SK-N-SH (cell line): ENCODE results near the gene VAPB. TPM values are rescaled to one million over a fixed set of nuclear protein-coding genes. Genes with fewer than 3 reads are reported as not detected.

ENCODE experiments used
- CTCF ChIA-PET: fragments of 300-600, 350-600 bp; formaldehyde crosslinking; extraction: SDS; loops from one replicate; lab custom pipeline; 2021; lab: Yijun Ruan, JAX
- POLR2A ChIA-PET: fragments of 350-600 bp; sonication (Branson Sonifier 250); formaldehyde crosslinking; extraction: SDS; loops from one replicate; lab custom pipeline; 2020; ENCODE audit warnings: antibody characterized with exemption, inconsistent platforms; lab: Yijun Ruan, JAX
- DNase-seq: peaks from one replicate; pipeline ENCODE4 v3.0.0; 2012
- H2AFZ ChIP-seq: fragments of 200-600 bp; sonication (generic); 2 replicates; pipeline ENCODE4 v1.8.1; 2016; ENCODE audit warnings: antibody characterized with exemption, mild to moderate bottlenecking, low read depth
- H3F3A ChIP-seq: fragments of 200-600 bp; sonication (generic); replicated peaks from 2 replicates; pipeline ENCODE3; 2016; ENCODE audit warnings: antibody characterized with exemption, mild to moderate bottlenecking; ENCODE audit not compliant: insufficient read depth
- H3K27ac ChIP-seq, 2 experiments: fragments of 200-500 bp in 1 of 2; fragments of 200-600 bp in 1 of 2; sonication (Bioruptor generic) in 1 of 2; sonication (generic), shearing (Covaris generic) in 1 of 2; 2 replicates each; pipeline versions ENCODE4 v1.5.1 to v1.6.1; 2014 to 2016; ENCODE audit warnings: low read depth in 2 of 2, inconsistent platforms in 1 of 2, low read length in 1 of 2, mild to moderate bottlenecking in 1 of 2, mixed read lengths in 1 of 2
- H3K27me3 ChIP-seq: fragments of 200-600 bp; sonication (generic), shearing (Covaris generic); 2 replicates; pipeline ENCODE4 v1.6.1; 2016; ENCODE audit warnings: mixed run types; ENCODE audit not compliant: insufficient read depth
- H3K36me3 ChIP-seq, 2 experiments: fragments of 200-500 bp in 1 of 2; fragments of 200-600 bp in 1 of 2; sonication (Bioruptor generic) in 1 of 2; sonication (generic) in 1 of 2; replicated peaks in 1 of 2; 2 replicates each; pipeline versions ENCODE3 to v1.5.1; 2014 to 2016; ENCODE audit warnings: low read length in 1 of 2, mild to moderate bottlenecking in 1 of 2; ENCODE audit not compliant: insufficient read depth in 2 of 2, control insufficient read depth in 1 of 2
- H3K4me1 ChIP-seq, 2 experiments: fragments of 200-500 bp in 1 of 2; fragments of 200-600 bp in 1 of 2; sonication (Bioruptor generic) in 1 of 2; sonication (generic), shearing (Covaris generic) in 1 of 2; 2 replicates each; pipeline versions ENCODE4 v1.5.1 to v1.6.1; 2014 to 2016; ENCODE audit warnings: low read depth in 1 of 2, low read length in 1 of 2, mixed run types in 1 of 2; ENCODE audit not compliant: insufficient read depth in 2 of 2, control insufficient read depth in 1 of 2
- H3K4me2 ChIP-seq: fragments of 200-600 bp; sonication (generic), shearing (Covaris generic); 2 replicates; pipeline ENCODE4 v1.6.1; 2017; ENCODE audit warnings: mixed run types
- H3K4me3 ChIP-seq, 2 experiments: fragments of 200-500 bp in 1 of 2; fragments of 200-600 bp in 1 of 2; sonication (Bioruptor generic) in 1 of 2; sonication (generic), shearing (Covaris generic) in 1 of 2; 2 replicates each; pipeline versions ENCODE4 v1.5.1 to v1.8.1; 2014 to 2016; ENCODE audit warnings: low read depth in 2 of 2, inconsistent platforms in 1 of 2, low read length in 1 of 2, mild to moderate bottlenecking in 1 of 2, mixed read lengths in 1 of 2, moderate library complexity in 1 of 2
- H3K79me2 ChIP-seq: fragments of 200-600 bp; sonication (generic); 2 replicates; pipeline ENCODE4 v1.8.1; 2017; ENCODE audit warnings: mild to moderate bottlenecking; ENCODE audit not compliant: insufficient read depth
- H3K9ac ChIP-seq: fragments of 200-600 bp; sonication (generic); 2 replicates; pipeline ENCODE4 v1.6.1; 2017; ENCODE audit warnings: mixed run types
- H3K9me2 ChIP-seq: fragments of 200-600 bp; sonication (generic); 2 replicates; pipeline ENCODE4 v1.6.1; 2017; ENCODE audit warnings: mixed run types
- H3K9me3 ChIP-seq: fragments of 200-600 bp; sonication (generic); 2 replicates; pipeline ENCODE4 v1.6.1; 2017; ENCODE audit warnings: mixed run types, mild to moderate bottlenecking, moderate library complexity
- H4K20me1 ChIP-seq: fragments of 200-600 bp; sonication (generic); 2 replicates; pipeline ENCODE4 v1.6.1; 2017; ENCODE audit warnings: mild to moderate bottlenecking, mixed run types; ENCODE audit not compliant: insufficient read depth
- CHD2 ChIP-seq: fragments of 150-350 bp; IDR thresholded peaks from 2 replicates; pipeline ENCODE4 v1.6.1; 2018; ENCODE audit warnings: low read length; ENCODE audit not compliant: partially characterized antibody
- ELF1 ChIP-seq: IDR thresholded peaks from 2 replicates; pipeline ENCODE4 v1.4.0; 2012
- EP300 ChIP-seq, 2 experiments: IDR thresholded peaks; 2 replicates each; pipeline versions ENCODE4 v1.4.0 to v1.6.1; 2012; ENCODE audit warnings: borderline replicate concordance in 1 of 2, low read depth in 1 of 2, low read length in 1 of 2
- EZH2phosphoT487 ChIP-seq: fragments of 200-600 bp; sonication (generic); IDR thresholded peaks from 2 replicates; pipeline ENCODE4 v1.6.1; 2017; ENCODE audit warnings: low read depth, mixed run types, mild to moderate bottlenecking, antibody characterized with exemption, moderate library complexity, borderline replicate concordance
- FOSL2 ChIP-seq: IDR thresholded peaks from 2 replicates; pipeline ENCODE4 v1.4.0; 2012; ENCODE audit warnings: low read depth, mild to moderate bottlenecking, moderate library complexity, borderline replicate concordance
- GABPA ChIP-seq: IDR thresholded peaks from 2 replicates; pipeline ENCODE4 v1.4.0; 2012; ENCODE audit warnings: low read depth, mild to moderate bottlenecking
- GATA2 ChIP-seq: sonication (generic); formaldehyde crosslinking; IDR thresholded peaks from 2 replicates; pipeline ENCODE4 v1.5.0; 2020; ENCODE audit warnings: mild to moderate bottlenecking, missing genetic modification reagents
- MEF2A ChIP-seq: IDR thresholded peaks from 2 replicates; pipeline ENCODE4 v1.4.0; 2012; ENCODE audit warnings: low read depth, borderline replicate concordance
- MXI1 ChIP-seq: IDR thresholded peaks from 2 replicates; pipeline ENCODE4 v1.6.1; 2012; ENCODE audit warnings: mild to moderate bottlenecking, low read depth, low read length, improper control_type of control experiment
- POLR2AphosphoS5 ChIP-seq: IDR thresholded peaks from 2 replicates; pipeline ENCODE4 v1.6.1; 2012; ENCODE audit warnings: low read depth, low read length
- RAD21 ChIP-seq: IDR thresholded peaks from 2 replicates; pipeline ENCODE4 v1.6.1; 2012; ENCODE audit warnings: mild to moderate bottlenecking, low read length
- RCOR1 ChIP-seq: fragments of 150-350 bp; IDR thresholded peaks from 2 replicates; pipeline ENCODE4 v1.6.1; 2017; ENCODE audit warnings: antibody characterized with exemption, low read length
- RXRA ChIP-seq: IDR thresholded peaks from 2 replicates; pipeline ENCODE4 v1.4.0; 2012; ENCODE audit warnings: low read depth, mild to moderate bottlenecking, borderline replicate concordance
- SIN3A ChIP-seq: IDR thresholded peaks from 2 replicates; pipeline ENCODE4 v1.6.1; 2012; ENCODE audit warnings: low read depth, mild to moderate bottlenecking, low read length, moderate library complexity, borderline replicate concordance
- SMC3 ChIP-seq: IDR thresholded peaks from 2 replicates; pipeline ENCODE4 v1.6.1; 2012; ENCODE audit warnings: low read depth, low read length, improper control_type of control experiment
- YY1 ChIP-seq: IDR thresholded peaks from 2 replicates; pipeline ENCODE4 v1.4.0; 2012; ENCODE audit warnings: low read depth, mild to moderate bottlenecking
- WGBS: methylation state at CpG from one replicate; pipeline ENCODE4 v1.1.6; 2017; ENCODE audit warnings: low lambda C conversion rate; 5-methylcytosine and 5-hydroxymethylcytosine counted together
- polyA plus RNA-seq, 3 experiments: library from polyadenylated mRNA; depleted of rRNA; stranded (reverse); fragments of >200 nt; gene quantifications; 2 replicates each; pipeline ENCODE4 v1.2.3, GENCODE V29; 2012
- TF ChIP-seq, protein P1 (sequence below): fragments of 150-350 bp; IDR thresholded peaks from 2 replicates; pipeline ENCODE4 v1.6.1; 2016; ENCODE audit warnings: mild to moderate bottlenecking, low read depth, low read length
- TF ChIP-seq, protein P2 (sequence below): IDR thresholded peaks from 2 replicates; pipeline ENCODE4 v1.4.0; 2012; ENCODE audit warnings: low read depth, borderline replicate concordance
- TF ChIP-seq, protein P3 (sequence below): IDR thresholded peaks from 2 replicates; pipeline ENCODE4 v1.4.0; 2012; ENCODE audit warnings: low read depth, borderline replicate concordance

The VAPB gene
- polyA plus RNA-seq, 1 of the 3 experiments (the other 2 are of a cell fraction), result 16.9 TPM

DNA sequence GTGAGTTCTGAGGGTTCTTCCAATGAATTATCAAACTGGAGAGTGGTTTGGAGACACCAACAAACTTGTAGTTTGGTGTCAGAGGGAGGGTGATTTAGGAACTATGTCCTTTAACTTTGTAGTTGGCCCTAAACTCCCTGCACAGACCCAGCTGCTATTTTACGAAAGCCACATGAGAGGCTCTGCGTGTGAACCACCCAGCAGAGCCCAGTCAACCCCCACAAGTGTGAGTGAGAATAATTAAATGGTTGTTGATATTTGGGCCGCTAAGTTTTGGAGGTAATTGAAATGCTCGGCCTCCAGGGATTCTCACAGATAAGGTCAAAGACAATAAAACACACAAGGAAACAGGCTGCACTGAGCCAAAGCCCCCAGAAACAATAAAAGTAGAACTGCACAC is 6.9 kb upstream of the VAPB start:
- H3K9ac ChIP-seq, result no peak overlapping the region
- POLR2A ChIA-PET, result no interaction called here
- H3K9me3 ChIP-seq, result no peaks in the 10 kb centered on the region
- WGBS, result 46% methylated on average over 4 of the region's 4 CpGs
- H3K9me2 ChIP-seq, result no peaks in the 10 kb centered on the region
- H3K4me1 ChIP-seq, result no peaks in the 10 kb centered on the region; a peak in 1 of 4 replicates
- no peak overlapping the region for H3K27ac ChIP-seq
- H2AFZ ChIP-seq, result no peak overlapping the region
- peaks cover 3% of the 10 kb centered on the region for H3F3A ChIP-seq
- H3K79me2 ChIP-seq, result no peaks in the 10 kb centered on the region
- no peaks in the 10 kb centered on the region for H3K36me3 ChIP-seq
- no peak for DNase-seq
- no peak overlapping the region for H3K4me3 ChIP-seq
- no peaks in the 10 kb centered on the region for H3K27me3 ChIP-seq
- TF ChIP-seq CHD2, result no peak
- TF ChIP-seq GATA2 (CRISPR knock-in tag), result no peak
- TF ChIP-seq, protein P1, sequence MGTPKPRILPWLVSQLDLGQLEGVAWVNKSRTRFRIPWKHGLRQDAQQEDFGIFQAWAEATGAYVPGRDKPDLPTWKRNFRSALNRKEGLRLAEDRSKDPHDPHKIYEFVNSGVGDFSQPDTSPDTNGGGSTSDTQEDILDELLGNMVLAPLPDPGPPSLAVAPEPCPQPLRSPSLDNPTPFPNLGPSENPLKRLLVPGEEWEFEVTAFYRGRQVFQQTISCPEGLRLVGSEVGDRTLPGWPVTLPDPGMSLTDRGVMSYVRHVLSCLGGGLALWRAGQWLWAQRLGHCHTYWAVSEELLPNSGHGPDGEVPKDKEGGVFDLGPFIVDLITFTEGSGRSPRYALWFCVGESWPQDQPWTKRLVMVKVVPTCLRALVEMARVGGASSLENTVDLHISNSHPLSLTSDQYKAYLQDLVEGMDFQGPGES, result no peak
- no peak for TF ChIP-seq YY1
- no peak for TF ChIP-seq MEF2A
- no peak for TF ChIP-seq ELF1
- TF ChIP-seq, protein P2, sequence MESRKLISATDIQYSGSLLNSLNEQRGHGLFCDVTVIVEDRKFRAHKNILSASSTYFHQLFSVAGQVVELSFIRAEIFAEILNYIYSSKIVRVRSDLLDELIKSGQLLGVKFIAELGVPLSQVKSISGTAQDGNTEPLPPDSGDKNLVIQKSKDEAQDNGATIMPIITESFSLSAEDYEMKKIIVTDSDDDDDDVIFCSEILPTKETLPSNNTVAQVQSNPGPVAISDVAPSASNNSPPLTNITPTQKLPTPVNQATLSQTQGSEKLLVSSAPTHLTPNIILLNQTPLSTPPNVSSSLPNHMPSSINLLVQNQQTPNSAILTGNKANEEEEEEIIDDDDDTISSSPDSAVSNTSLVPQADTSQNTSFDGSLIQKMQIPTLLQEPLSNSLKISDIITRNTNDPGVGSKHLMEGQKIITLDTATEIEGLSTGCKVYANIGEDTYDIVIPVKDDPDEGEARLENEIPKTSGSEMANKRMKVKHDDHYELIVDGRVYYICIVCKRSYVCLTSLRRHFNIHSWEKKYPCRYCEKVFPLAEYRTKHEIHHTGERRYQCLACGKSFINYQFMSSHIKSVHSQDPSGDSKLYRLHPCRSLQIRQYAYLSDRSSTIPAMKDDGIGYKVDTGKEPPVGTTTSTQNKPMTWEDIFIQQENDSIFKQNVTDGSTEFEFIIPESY, result no peak
- no peak for TF ChIP-seq FOSL2
- TF ChIP-seq EP300 (IDR thresholded peaks at IDR 0.05; ENCODE audit: borderline replicate concordance in 1 of 2, low read depth in 1 of 2, low read length in 1 of 2), result no peak
- no peak for TF ChIP-seq RCOR1
- no peak for TF ChIP-seq MXI1
- TF ChIP-seq SIN3A, result no peak
- TF ChIP-seq, protein P3, sequence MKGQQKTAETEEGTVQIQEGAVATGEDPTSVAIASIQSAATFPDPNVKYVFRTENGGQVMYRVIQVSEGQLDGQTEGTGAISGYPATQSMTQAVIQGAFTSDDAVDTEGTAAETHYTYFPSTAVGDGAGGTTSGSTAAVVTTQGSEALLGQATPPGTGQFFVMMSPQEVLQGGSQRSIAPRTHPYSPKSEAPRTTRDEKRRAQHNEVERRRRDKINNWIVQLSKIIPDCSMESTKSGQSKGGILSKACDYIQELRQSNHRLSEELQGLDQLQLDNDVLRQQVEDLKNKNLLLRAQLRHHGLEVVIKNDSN, result no peak
- no peak for TF ChIP-seq RAD21
- TF ChIP-seq POLR2AphosphoS5, result no peak
- TF ChIP-seq, all 33 proteins: peak for 0
- H4K20me1 ChIP-seq, result no peaks in the 10 kb centered on the region
- H3K4me2 ChIP-seq, result no peak overlapping the region
- CTCF ChIA-PET, result interaction anchor here (0.7 kb wide), 1 partner anchor 66 kb away, joined by 3 read pairs; no protein-coding TSS in a partner anchor

DNA sequence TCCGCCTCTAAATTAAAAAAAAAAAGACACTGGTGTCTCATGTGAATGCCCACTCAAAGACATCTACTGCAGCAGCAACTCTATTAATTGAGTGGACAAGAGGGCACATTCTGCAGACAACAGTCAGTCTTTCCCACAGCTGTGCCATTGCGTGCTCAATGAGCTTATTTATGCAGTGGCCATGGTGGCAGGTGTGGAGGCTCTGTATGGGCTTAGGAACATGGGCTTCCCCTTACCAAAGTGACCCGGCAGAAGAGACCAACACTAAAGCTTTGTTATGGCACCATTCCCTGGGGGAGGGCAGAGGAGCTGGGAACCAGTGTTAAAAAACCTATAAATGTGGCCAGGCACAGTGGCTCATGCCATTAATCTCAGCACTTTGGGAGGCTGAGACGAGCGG is 4.2 kb upstream of the VAPB start:
- H3K4me1 ChIP-seq, result peaks cover 0 to 2% of the 10 kb centered on the region in 2 experiments; a peak in 3 of 4 replicates
- DNase-seq, result no peak
- no peaks in the 10 kb centered on the region for H3K9me2 ChIP-seq
- H2AFZ ChIP-seq, result no peak overlapping the region
- no peaks in the 10 kb centered on the region for H3K27me3 ChIP-seq
- H3K4me3 ChIP-seq, result no peak overlapping the region
- H3K36me3 ChIP-seq, result peaks cover 0 to 4% of the 10 kb centered on the region in 2 experiments
- CTCF ChIA-PET, result no interaction called here
- H3F3A ChIP-seq, result peaks cover 11% of the 10 kb centered on the region
- H4K20me1 ChIP-seq, result no peaks in the 10 kb centered on the region
- POLR2A ChIA-PET, result no interaction called here
- TF ChIP-seq GATA2 (CRISPR knock-in tag) (no peak), GABPA (no peak), MXI1 (no peak), CHD2 (no peak), RXRA (no peak), EZH2phosphoT487 (no peak), SMC3 (no peak)
- H3K9me3 ChIP-seq, result peaks cover 11% of the 10 kb centered on the region
- H3K9ac ChIP-seq, result no peak overlapping the region
- peaks cover 7% of the 10 kb centered on the region for H3K79me2 ChIP-seq
- H3K27ac ChIP-seq, result peak overlapping the region in 1 of 2 experiments; percentile 44; a peak in 1 of 4 replicates
- WGBS, result 81% methylated on average over 5 of the region's 5 CpGs
- no peak overlapping the region for H3K4me2 ChIP-seq
